ENCODE data around the gene GMNN. TPM values are rescaled to one million over a fixed set of nuclear protein-coding genes. Genes with fewer than 3 reads are reported as not detected.
"Not testable (repeated sequence)": the region's sequence is repeated elsewhere in the genome, so short reads cannot be mapped to it uniquely, and the experiment has no call there.

The GMNN gene
- total RNA-seq, 4 donors from 2014 or later: 8.7 to 28.2 (median 17.4) TPM

GRCh38 chr6:24761851-24762250, 12.9 kb upstream of the GMNN start:
- no peak overlapping the region for H3K4me3 ChIP-seq
- intact Hi-C loops (cut with DNase I; ENCODE audit: low total_unique reads): loop anchor here (10.0 kb wide), 1 partner anchor 177 kb away; no protein-coding TSS in a partner anchor
- no peak for DNase-seq
- H3K36me3 ChIP-seq: no peaks in the 10 kb centered on the region
- H3K9me3 ChIP-seq: no peaks in the 10 kb centered on the region
- H3K27me3 ChIP-seq: no peaks in the 10 kb centered on the region
- TF ChIP-seq POLR2A (IDR thresholded peaks at IDR 0.05) (no peak), CTCF (IDR thresholded peaks at IDR 0.05) (no peak)
- no peaks in the 10 kb centered on the region for H3K4me1 ChIP-seq
- no peak overlapping the region for H3K27ac ChIP-seq

GRCh38 chr6:24763578-24763977, 11.2 kb upstream of the GMNN start:
- no peak overlapping the region for H3K27ac ChIP-seq
- H3K36me3 ChIP-seq: no peaks in the 10 kb centered on the region
- TF ChIP-seq CTCF (IDR thresholded peaks at IDR 0.05) (no peak), POLR2A (IDR thresholded peaks at IDR 0.05) (no peak)
- no peaks in the 10 kb centered on the region for H3K27me3 ChIP-seq
- no peaks in the 10 kb centered on the region for H3K4me1 ChIP-seq
- intact Hi-C loops (cut with DNase I; ENCODE audit: low total_unique reads): loop anchor here (10.0 kb wide), 1 partner anchor 179 kb away; no protein-coding TSS in a partner anchor
- no peak overlapping the region for H3K4me3 ChIP-seq
- DNase-seq: no peak
- H3K9me3 ChIP-seq: no peaks in the 10 kb centered on the region

GRCh38 chr6:24764833-24765828, 9.6 kb upstream of the GMNN start:
- H3K9me3 ChIP-seq, H3K4me3 ChIP-seq, DNase-seq, H3K36me3 ChIP-seq, H3K27me3 ChIP-seq, H3K4me1 ChIP-seq, H3K27ac ChIP-seq: not testable (repeated sequence)
- intact Hi-C loops (cut with DNase I; ENCODE audit: low total_unique reads): loop anchor here (10.0 kb wide), 1 partner anchor 180 kb away; no protein-coding TSS in a partner anchor

GRCh38 chr6:24765968-24766367, 8.8 kb upstream of the GMNN start:
- H3K4me3 ChIP-seq, DNase-seq, H3K4me1 ChIP-seq, H3K36me3 ChIP-seq, H3K27ac ChIP-seq, H3K9me3 ChIP-seq, H3K27me3 ChIP-seq: not testable (repeated sequence)
- intact Hi-C loops (cut with DNase I; ENCODE audit: low total_unique reads): loop anchor here (10.0 kb wide), 1 partner anchor 181 kb away; no protein-coding TSS in a partner anchor

- H3K27ac ChIP-seq: no peak overlapping the region
- no peaks in the 10 kb centered on the region for H3K9me3 ChIP-seq
- no peaks in the 10 kb centered on the region for H3K36me3 ChIP-seq
- no peak for DNase-seq
- intact Hi-C loops (cut with DNase I; ENCODE audit: low total_unique reads): loop anchor here (10.0 kb wide), 1 partner anchor 182 kb away; no protein-coding TSS in a partner anchor
- no peak overlapping the region for H3K4me3 ChIP-seq
- TF ChIP-seq POLR2A (IDR thresholded peaks at IDR 0.05) (no peak), CTCF (IDR thresholded peaks at IDR 0.05) (peak in 3 of 4 experiments; percentile 11 to 29 (median 27))
- H3K27me3 ChIP-seq: no peaks in the 10 kb centered on the region
- no peaks in the 10 kb centered on the region for H3K4me1 ChIP-seq
Measured at GRCh38 chr6:24766680-24767462, 7.9 kb upstream of the GMNN start.

Measured in uterus (tissue), 4 donors.